ENCODE results near the gene CAPZB.

Gene CAPZB

DNA sequence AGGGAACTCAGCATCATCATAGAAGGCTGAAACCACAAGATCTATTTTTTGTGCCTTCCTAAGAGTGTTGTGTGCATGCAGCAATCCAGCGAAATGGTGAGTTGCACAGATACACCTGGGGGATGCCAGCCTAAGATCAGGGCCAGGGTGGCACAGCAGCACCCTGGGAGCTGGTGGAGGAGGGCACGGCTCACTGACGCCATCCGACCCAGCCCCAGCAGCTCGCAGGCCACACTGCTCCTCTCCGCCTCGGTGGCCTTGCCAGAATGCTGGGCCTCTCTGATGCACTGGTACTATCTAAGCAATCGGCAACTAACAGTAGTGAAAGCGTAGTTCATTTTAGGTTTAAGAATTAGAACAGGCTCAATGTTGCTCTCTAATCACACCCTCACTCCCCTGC lies 37.8 kb downstream of the CAPZB start:
- no peak for DNase-seq

DNA sequence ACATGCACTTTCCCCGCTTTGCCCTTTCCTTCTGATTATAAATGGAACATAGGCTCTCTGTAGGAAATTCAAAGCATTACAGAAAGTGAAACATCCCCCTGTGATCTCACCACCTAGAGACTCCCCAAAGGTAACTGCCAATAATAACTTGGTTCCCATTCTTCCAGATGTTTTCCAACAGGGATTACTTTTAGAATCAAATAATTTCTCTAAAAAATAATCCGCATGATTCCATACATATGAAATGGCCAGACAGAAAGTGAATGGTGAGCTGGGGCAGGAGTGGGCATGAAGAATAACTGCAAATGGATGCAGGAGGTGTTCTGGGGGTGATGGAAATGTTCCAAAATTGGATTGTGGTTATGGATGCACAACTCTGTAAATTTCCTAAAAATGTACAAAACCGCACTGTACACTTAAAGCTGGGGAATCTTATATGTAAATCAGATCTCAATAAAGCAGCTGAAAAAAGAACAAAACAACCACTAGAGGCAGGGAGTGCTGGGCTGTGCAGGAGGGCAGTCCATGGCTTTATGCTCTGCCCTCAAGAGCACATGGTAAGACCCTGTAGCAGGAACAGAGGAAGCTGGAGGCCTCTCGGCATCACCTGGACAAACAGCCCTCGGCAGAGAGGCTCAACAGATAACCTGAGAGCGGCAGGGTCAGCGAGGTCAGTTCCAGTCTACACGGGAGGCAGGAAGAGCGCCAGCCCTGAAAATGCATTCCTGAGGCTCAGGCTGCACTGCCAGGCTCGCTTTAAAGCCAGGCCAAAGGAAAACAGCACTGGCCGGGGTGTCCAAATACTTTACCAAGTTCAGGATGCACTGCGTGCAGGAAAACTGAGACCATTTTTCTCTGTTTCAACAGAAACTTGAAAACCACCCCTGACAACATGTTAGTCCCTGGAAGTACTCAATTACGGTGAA lies 39.7 kb downstream of the CAPZB start:
- DNase-seq = no peak

DNA sequence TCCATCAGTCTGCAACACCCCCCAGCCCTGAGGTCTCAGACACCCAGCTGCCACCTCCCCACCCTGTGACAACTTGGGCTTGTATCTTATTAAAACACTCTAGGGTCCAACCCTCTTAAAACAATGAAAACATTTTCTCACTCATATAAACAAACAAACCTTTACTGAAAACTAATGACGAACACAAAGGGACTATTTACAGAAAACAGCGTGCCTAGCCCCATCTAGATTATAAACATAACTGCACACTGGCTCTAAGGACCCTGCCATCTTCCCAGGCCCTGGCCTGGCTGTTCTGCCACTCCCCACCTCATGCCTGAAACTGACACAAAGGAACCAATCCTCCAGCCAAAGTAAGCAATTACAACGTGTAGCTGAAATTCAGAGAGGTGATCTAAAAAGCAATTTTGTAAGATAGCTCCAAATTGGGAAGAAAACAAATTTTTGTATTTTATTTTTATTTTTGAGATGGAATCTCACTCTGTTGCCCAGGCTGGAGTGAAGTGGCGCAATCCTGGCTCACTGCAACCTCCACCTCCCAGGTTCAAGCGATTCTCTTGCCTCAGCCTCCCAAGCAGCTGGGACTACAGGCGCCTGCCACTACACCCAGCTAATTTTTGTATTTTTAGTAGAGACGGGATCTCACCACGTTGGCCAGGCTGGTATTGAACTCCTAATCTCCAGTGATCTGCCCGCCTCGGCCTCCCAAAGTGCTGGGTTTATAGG lies 40.9 kb downstream of the CAPZB start:
- DNase-seq = no peak

DNA sequence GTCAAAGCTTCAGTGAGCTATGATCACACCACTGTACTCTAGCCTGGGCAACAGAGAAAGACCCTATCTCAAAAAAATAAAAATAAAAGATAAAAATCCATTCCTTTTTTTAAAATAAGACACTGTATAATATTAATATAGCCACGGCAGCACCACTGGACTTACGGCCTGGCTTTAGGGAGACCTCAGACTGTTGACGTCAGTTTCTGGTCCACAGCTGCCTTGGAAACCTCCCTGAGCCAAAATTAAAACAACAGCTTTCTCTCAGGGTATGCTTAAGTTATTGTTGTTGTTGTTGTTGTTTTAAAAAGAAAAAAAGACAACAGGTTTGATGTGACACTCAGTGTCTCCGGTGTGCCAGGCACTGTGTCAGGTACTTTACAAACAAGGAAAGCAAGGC lies 42.0 kb downstream of the CAPZB start:
- no peak for DNase-seq

GRCh38 chr1:19442154-19443096 lies 42.9 kb downstream of the CAPZB start:
- DNase-seq = no peak

GRCh38 chr1:19441048-19441780 lies 44.1 kb downstream of the CAPZB start:
- DNase-seq = no peak

DNA sequence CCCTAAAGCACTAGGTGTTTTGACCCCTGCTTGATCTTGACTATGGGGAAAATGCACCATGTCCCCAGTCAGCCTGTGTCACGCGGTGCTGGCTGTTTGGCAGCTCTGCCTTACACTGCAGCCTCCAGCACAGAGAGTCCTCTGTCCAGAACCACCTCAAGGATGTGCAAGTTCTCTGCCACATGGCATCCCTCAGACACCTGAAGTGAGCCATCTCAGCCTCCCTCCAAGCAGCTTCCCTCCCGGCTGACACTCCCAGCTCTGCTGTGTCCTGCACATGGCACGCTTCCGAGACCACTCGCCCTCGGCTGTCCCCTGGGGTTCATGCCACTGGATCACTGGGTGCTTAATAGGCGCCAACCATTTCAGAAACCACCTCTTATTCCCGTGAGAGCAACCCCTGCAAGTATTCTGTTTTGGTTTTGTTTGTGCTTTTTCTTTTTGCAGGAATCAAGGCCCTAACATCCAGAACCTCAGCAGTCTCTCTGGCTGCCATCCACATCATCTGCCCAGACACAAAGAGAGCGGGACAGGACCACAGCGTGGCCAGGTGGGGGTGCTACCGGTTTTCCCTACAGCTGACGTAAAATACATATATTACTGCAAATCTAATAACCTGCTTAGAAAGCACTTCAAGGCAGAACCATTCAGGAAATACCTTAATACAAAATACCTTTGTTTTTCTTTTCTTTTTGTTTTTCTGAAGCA lies 45.7 kb downstream of the CAPZB start:
- DNase-seq = no peak

DNA sequence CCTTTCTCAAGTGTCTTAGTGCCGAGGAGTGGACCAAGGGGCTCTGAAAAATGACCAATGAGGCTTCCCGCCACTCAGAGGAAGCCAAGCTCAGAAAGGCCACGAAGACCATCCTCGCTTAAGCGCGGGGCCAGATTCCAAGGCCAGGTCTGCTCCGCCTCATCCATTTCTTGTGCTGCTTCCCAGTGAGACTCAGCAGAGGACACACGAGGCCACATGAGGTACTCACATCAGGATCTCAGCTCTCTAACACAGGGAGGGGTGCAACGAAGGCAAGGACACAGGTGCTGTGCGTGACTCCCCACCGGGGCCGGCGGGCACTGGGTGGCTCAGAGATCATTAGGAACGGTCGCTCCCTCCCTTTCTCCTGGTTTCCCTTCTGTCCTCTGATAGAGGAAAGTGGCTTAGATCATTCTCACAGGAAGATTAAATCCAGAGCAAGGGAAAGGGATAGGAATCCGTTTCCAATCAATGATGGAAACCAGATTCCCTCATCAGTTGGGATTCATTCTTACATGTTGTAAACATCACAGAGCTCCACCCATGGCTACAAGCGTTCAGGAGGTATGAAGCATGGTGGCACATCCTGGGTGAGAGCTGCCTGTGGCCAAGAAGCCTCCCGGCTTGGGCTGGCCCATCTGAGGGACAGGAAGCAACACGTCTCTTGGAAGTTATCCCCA lies 46.7 kb downstream of the CAPZB start:
- no peak for DNase-seq

DNA sequence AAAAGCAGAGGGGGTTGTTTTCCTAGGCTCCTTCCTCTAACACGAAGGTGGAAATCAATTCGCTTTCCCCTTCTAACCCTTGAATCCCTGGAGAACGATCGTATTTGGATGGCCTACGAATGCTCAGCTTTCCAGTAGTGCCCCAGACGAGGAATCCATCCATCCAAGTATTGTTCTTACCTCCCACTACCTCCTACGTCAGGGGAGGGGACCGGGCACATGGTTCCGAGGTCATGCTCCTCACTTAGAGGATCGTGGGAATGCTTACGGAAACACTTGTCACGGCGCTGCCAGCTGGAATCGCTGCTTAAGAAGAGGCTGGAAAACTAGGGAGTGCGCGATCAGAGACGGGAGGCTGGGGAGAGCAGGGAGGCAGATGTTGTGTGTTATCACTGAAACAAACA lies 47.4 kb downstream of the CAPZB start:
- no peak for DNase-seq

DNA sequence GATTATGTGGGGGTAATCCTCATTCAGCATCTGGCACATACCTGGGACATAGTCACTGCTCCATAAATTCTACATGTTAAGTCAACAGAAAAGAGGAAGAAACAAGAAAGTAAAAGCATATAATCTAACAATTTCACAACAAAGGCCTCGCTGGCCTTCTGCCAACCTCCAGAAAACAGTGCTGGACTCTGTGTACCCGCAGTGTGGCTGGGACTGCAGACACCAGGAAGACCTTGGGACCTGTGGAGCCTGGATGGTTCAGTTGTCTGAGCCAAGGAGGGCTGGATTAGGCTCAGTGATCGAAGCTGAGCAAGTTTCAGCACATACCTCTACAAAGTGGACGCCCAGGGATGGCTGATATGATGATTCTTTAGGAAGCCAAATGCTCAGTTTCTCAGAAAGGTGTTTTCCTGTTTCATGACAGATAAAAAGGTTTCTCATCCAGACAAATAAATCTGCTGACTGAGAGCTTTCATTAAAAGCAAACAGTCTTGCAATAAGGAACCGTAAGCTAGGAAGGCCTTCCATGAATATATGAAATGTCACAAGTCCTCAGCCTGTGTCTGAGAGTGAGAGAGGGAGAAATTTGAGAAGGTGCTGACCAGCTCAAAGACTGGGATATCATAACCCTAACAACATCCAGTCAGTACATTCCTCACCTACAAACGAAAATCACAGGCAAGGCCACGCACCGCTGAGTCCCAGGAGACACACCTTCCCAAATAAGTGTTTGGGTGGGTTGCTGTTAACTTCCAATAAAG lies 48.4 kb downstream of the CAPZB start:
- no peak for DNase-seq

- no peak for DNase-seq
Measured at GRCh38 chr1:19435851-19436455, 49.4 kb downstream of the CAPZB start.

DNA sequence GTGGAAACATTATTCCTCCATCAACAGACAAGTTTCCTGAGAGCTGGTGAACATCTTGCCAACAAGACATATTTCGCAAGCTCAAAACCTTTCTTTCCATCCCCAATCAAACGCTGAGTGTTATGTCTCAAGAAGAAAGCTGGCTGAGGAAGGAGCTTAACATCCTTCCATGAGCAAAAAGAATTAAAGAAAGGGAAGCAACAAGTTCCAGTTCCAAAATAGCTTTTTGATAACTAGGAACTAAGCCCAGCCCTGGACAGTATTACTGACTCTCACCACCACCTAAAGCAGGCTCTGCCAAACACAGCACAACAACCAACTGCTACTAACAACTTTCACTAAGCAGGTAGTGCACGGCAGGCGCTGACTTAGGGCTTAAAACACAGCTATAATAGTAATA lies 50.2 kb downstream of the CAPZB start:
- no peak for DNase-seq

- no peak for DNase-seq
Measured at GRCh38 chr1:19433719-19433998, 51.7 kb downstream of the CAPZB start.

DNA sequence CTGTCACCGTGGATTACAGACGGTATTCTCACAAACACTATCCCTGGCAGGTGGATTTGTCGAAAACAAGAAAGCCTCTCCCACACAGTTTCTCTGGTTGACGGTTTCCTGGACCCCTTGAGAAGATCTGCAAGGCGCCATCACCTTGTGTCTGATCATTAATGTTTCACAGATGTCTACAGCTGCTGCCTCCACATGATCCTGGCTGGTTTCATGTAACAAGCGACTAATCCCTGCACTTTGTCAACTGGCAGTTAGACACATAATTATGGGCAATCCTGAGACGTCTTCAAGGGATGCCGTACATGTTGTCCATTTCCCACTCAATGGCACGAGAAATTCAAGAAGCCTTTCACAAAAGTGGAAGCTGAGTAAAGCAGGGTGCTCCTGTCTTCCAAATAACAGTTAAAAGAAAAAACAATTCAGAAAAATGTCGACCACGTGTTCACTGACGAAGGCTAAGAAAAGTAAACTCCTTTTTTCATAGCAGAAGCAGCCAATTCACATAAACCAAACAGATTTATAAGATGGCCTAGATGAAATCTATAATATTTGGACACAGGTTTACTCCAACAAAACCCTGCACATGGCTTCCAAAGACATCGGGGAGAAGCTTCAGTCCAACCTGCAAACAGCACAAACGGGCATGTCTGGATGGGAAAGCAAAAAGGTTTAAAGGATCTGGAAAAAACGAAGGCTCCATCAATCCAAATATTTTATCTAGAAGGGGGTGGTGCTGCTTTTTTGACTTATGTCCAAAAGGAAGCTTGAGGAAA lies 52.2 kb downstream of the CAPZB start:
- DNase-seq = no peak

DNA sequence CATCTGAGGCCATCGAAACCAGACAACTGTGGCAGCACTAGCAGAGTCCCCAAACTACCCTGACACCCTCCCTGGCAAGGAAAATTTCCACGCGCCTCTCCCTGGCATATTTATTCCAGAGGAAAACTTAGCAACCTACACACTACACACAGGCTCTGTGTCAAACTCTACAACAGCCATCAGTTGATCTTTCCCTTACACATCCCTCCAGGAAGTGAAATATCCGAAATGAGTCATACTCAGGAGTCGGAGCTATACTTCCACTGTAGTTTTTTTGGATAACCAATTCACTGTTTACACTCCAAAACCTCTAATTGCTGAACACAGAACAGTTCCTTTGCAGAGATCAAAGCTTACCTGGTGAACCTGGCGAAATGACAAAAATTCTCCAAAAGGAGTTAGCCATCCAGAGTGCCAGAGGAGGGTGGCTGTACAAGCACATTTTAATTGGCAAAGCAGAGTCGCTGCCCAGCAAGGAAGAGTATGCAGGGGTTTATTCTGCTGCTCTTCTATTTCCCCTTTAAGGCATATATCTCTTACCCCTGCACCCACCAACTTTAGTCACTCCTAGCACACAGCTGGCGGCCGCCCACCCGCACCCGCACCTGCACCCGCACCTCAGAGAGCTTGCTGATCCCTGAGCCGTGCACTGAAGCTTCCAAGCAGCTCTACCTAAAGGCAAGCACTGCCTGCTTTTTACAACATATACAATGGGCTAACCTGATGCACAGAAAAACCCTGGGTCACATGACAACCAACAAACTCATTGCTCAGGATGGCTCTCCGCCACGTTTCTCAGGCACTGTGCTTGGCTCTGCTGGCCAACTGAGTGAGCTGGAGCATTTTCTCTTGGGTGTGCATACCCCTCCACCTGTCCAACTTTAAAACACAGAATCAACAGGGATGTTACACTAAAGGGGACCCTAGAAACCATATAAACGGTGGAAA lies 54.9 kb downstream of the CAPZB start:
- no peak for DNase-seq

- DNase-seq = no peak
Measured at GRCh38 chr1:19429611-19430010, 55.7 kb downstream of the CAPZB start.

GRCh38 chr1:19427087-19427781 lies 58.1 kb downstream of the CAPZB start:
- no peak for DNase-seq
